HepG2 (cell line): Measurements from ENCODE around the gene PIKFYVE. TPM values are rescaled to one million over a fixed set of nuclear protein-coding genes. Genes with fewer than 3 reads are reported as not detected.

Experiments
- ATAC-seq: fragments of 200-7000 bp; cut with Tn5 transposase; 3 replicates; pipeline ENCODE4 v1.9.1; 2020; ENCODE audit warnings: mild to moderate bottlenecking, moderate library complexity
- BruUV-seq: library from RNA; stranded (reverse); fragments of 400-500 nt; replicated peaks from 2 replicates; lab custom pipeline; 2021; lab: Mats Ljungman, UMichigan
- CTCF ChIA-PET: fragments of 300-600 bp; formaldehyde crosslinking; extraction: SDS; loops from one replicate; lab custom pipeline; 2021; ENCODE audit warnings: low total read pairs, inconsistent platforms, low intra/inter-chr PET ratio; lab: Yijun Ruan, JAX
- POLR2A ChIA-PET: fragments of 350-600 bp; sonication (Branson Sonifier 250); formaldehyde crosslinking; loops from one replicate; lab custom pipeline; 2020; ENCODE audit warnings: antibody characterized with exemption, inconsistent platforms; lab: Yijun Ruan, JAX
- DNase-seq: peaks from one replicate; pipeline ENCODE4 v3.0.0-alpha.2; 2015; ENCODE audit warnings: low spot score
- FAIRE-seq: peaks from 3 replicates; lab custom pipeline; 2011; peaks lifted over from hg19 to GRCh38; lab: Jason Lieb, UNC
- H2AFZ ChIP-seq: one replicate; pipeline ENCODE4 v1.6.1; 2011; ENCODE audit warnings: low read length, inconsistent platforms
- H3K27ac ChIP-seq: fragments of 300-600 bp; 3 replicates; pipeline ENCODE4 v1.8.0; 2011; ENCODE audit warnings: mixed run types, mild to moderate bottlenecking, mixed read lengths, low read length, inconsistent platforms; ENCODE audit not compliant: insufficient read depth; ENCODE audit errors: extremely low read length
- H3K27me3 ChIP-seq, 2 experiments: fragments of 200-600 bp in 1 of 2; 2 replicates in 1 of 2; 3 replicates in 1 of 2; pipeline versions ENCODE4 v1.6.0 to v1.8.0; 2011; ENCODE audit warnings: low read length in 2 of 2, mild to moderate bottlenecking in 2 of 2, moderate library complexity in 2 of 2, inconsistent platforms in 1 of 2; ENCODE audit not compliant: insufficient read depth in 2 of 2, control insufficient read depth in 1 of 2
- H3K36me3 ChIP-seq, 2 experiments: fragments of 200-600 bp in 1 of 2; replicated peaks in 1 of 2; 2 replicates in 1 of 2; 3 replicates in 1 of 2; pipeline versions ENCODE4 v1.5.1 to v1.8.0; 2011; ENCODE audit warnings: low read length in 2 of 2, inconsistent platforms in 1 of 2; ENCODE audit not compliant: insufficient read depth in 2 of 2, control insufficient read depth in 1 of 2
- H3K4me1 ChIP-seq: 2 replicates; pipeline ENCODE4 v1.5.1; 2012; ENCODE audit warnings: low read length, inconsistent platforms; ENCODE audit not compliant: insufficient read depth
- H3K4me2 ChIP-seq: 2 replicates; pipeline ENCODE4 v1.6.0; 2011; ENCODE audit warnings: low read depth, low read length, inconsistent platforms
- H3K4me3 ChIP-seq, 3 experiments: fragments of 200-600 bp in 1 of 3; sonication (generic), shearing (Covaris generic) in 1 of 3; replicated peaks in 1 of 3; 2 replicates each; pipeline ENCODE4 v1.5.1; 2011 to 2016; ENCODE audit warnings: low read length in 3 of 3, inconsistent platforms in 2 of 3, low read depth in 2 of 3, mild to moderate bottlenecking in 2 of 3, control low read depth in 1 of 3, mixed read lengths in 1 of 3; ENCODE audit not compliant: insufficient read depth in 1 of 3
- H3K79me2 ChIP-seq: one replicate; pipeline ENCODE4 v1.6.1; 2011; ENCODE audit warnings: low read length, inconsistent platforms; ENCODE audit not compliant: insufficient read depth
- H3K9ac ChIP-seq: 2 replicates; pipeline ENCODE4 v1.6.0; 2011; ENCODE audit warnings: mild to moderate bottlenecking, low read depth, low read length, inconsistent platforms; ENCODE audit not compliant: insufficient read depth
- H3K9me3 ChIP-seq: 2 replicates; pipeline ENCODE4 v1.5.1; 2012; ENCODE audit warnings: mild to moderate bottlenecking, low read length
- H4K20me1 ChIP-seq: 2 replicates; pipeline ENCODE4 v1.6.0; 2011; ENCODE audit warnings: inconsistent platforms, mild to moderate bottlenecking, low read length, moderate library complexity; ENCODE audit not compliant: insufficient read depth
- DR1 ChIP-seq: sonication (generic); formaldehyde crosslinking; IDR thresholded peaks from 2 replicates; pipeline ENCODE4 v1.8.0; 2021; ENCODE audit warnings: mild to moderate bottlenecking, missing genetic modification reagents, inconsistent platforms
- MLLT10 ChIP-seq: sonication (generic); formaldehyde crosslinking; IDR thresholded peaks from 2 replicates; pipeline ENCODE4 v1.4.0; 2020; ENCODE audit warnings: missing genetic modification reagents
- WGBS: methylation state at CpG from one replicate; pipeline ENCODE4 v1.1.6; 2017; ENCODE audit warnings: low lambda C conversion rate; 5-methylcytosine and 5-hydroxymethylcytosine counted together
- in situ Hi-C: cut with HindIII; loops from 2 replicates; pipeline ENCODE4 v1.10.0; 2017; ENCODE audit warnings: low pct_unique_long_range_greater_than_20kb; ENCODE audit not compliant: extremely low pct_ligation_motif_present
- intact Hi-C: fragments of 100-400 bp; cut with micrococcal nuclease; formaldehyde crosslinking; loops from one replicate; pipeline ENCODE4 v1.10.0; 2022; ENCODE audit not compliant: unreplicated experiment
- polyA plus RNA-seq, 8 experiments: library from polyadenylated mRNA; depleted of rRNA in 3 of 8; stranded (reverse) in 7 of 8; unstranded in 1 of 8; fragments of >200 nt; fragmentation: Illumina TruSeq in 4 of 8; extraction: Trizol in 4 of 8; gene quantifications; 2 replicates each; pipeline versions ENCODE4 v1.2.1 to v1.2.3, GENCODE V29; 2011 to 2016; ENCODE audit warnings: low read depth in 4 of 8, missing spikeins in 1 of 8, mixed read lengths in 1 of 8; ENCODE audit not compliant: insufficient read depth in 1 of 8
- total RNA-seq, 5 experiments: library from RNA; depleted of rRNA; stranded (reverse); fragments of >200 nt; fragmentation: Illumina TruSeq; extraction: Trizol; gene quantifications; 2 replicates each; pipeline ENCODE4 v1.2.3, GENCODE V29; 2016; ENCODE audit warnings: low read depth in 1 of 5
- TF ChIP-seq, protein P1 (sequence below): sonication (generic); formaldehyde crosslinking; IDR thresholded peaks from 2 replicates; pipeline ENCODE4 v1.4.0; 2020; ENCODE audit warnings: mild to moderate bottlenecking, missing genetic modification reagents
- TF ChIP-seq, protein P2 (sequence below): sonication (generic); formaldehyde crosslinking; IDR thresholded peaks from 2 replicates; pipeline ENCODE4 v1.4.0; 2020; ENCODE audit warnings: missing genetic modification reagents
- TF ChIP-seq, protein P3 (sequence below): sonication (generic); formaldehyde crosslinking; IDR thresholded peaks from 2 replicates; pipeline ENCODE4 v1.4.0; 2020; ENCODE audit warnings: missing genetic modification reagents
- TF ChIP-seq, protein P4 (sequence below): sonication (generic); formaldehyde crosslinking; IDR thresholded peaks from 2 replicates; pipeline ENCODE4 v1.4.0; 2020; ENCODE audit warnings: low read depth, missing genetic modification reagents

PIKFYVE gene
- total and polyA plus RNA-seq, 2 of the 13 experiments (the other 11 are each of a cell fraction or from before 2014, with no cell fraction given): 20.2 to 21.7 TPM

DNA sequence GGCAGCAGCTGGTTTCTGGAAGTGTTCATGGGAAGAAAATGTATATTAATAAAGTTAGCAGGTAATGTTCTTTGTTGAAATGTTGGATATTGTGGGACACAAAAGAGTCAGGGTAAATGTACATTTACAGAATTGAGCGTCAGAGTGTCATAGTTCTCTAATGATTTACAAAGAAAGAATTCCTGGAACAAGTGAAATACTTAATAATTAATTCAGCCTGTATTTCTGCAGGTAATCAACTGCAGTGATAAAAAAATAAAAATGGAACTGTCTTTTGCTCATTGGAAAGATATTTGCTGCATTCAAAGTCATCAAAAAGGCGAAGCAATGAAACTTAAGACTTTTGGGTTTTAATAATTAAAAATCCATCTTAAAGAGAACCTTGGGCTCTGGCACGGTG lies 113.1 kb downstream of the PIKFYVE start:
- 24% methylated on average over 3 of the region's 3 CpGs for WGBS
- no peak for ATAC-seq
- no peak overlapping the region for H3K27ac ChIP-seq
- no peaks in the 10 kb centered on the region for H3K9me3 ChIP-seq
- in situ Hi-C loops (loop anchor here (25.0 kb wide), 1 partner anchor 1808 kb away; no protein-coding TSS in a partner anchor), intact Hi-C loops (no loop called here)
- H3K9ac ChIP-seq: no peak overlapping the region
- no peak overlapping the region for H2AFZ ChIP-seq
- no TSS peak for BruUV-seq
- POLR2A ChIA-PET: no interaction called here
- TF ChIP-seq, protein P1, sequence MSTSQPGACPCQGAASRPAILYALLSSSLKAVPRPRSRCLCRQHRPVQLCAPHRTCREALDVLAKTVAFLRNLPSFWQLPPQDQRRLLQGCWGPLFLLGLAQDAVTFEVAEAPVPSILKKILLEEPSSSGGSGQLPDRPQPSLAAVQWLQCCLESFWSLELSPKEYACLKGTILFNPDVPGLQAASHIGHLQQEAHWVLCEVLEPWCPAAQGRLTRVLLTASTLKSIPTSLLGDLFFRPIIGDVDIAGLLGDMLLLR (CRISPR knock-in tag): no peak
- TF ChIP-seq, all 625 proteins: peak for 0
- CTCF ChIA-PET: no interaction called here
- Histone ChIP-seq H3K27me3 (peaks cover 0 to 5% of the 10 kb centered on the region in 2 experiments; a peak in 1 of 5 replicates), H3K4me2 (no peak overlapping the region), H3K4me1 (no peaks in the 10 kb centered on the region), H4K20me1 (no peaks in the 10 kb centered on the region), H3K4me3 (no peak overlapping the region), H3K36me3 (no peaks in the 10 kb centered on the region), H3K79me2 (no peaks in the 10 kb centered on the region)
- DNase-seq: no peak
- no peak for FAIRE-seq

DNA sequence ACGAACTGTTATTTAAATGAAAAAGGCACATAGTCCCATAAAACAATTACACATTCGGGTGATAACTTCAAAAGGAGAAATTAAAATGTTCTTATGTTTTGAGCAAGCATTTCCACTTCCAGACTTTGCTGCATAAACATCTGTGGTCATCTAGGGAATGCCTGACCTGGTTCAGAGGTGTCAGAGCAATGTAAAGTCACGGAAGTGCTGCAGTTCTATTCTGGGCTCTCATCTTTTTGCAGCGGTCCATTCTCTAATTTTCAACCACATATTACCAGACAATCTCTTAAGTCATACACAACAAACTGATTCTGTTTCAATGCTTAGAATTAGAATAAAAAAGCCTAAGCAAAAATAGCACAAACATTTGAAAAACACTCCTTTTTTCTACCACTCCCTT lies 118.6 kb downstream of the PIKFYVE start:
- FAIRE-seq (no peak), ATAC-seq (no peak), DNase-seq (no peak)
- Histone ChIP-seq H2AFZ (no peak overlapping the region), H3K36me3 (no peaks in the 10 kb centered on the region), H3K4me3 (no peak overlapping the region), H3K27ac (no peak overlapping the region), H4K20me1 (no peaks in the 10 kb centered on the region), H3K9me3 (no peaks in the 10 kb centered on the region), H3K79me2 (no peaks in the 10 kb centered on the region), H3K27me3 (peaks cover 0 to 5% of the 10 kb centered on the region in 2 experiments; a peak in 1 of 5 replicates), H3K4me2 (no peak overlapping the region), H3K9ac (no peak overlapping the region), H3K4me1 (no peaks in the 10 kb centered on the region)
- CTCF ChIA-PET: no interaction called here
- POLR2A ChIA-PET: no interaction called here
- in situ Hi-C loops (loop anchor here (25.0 kb wide), 1 partner anchor 1803 kb away; no protein-coding TSS in a partner anchor), intact Hi-C loops (no loop called here)
- BruUV-seq: no TSS peak
- WGBS: 11% methylated on average over 4 of the region's 4 CpGs
- TF ChIP-seq, protein P2, sequence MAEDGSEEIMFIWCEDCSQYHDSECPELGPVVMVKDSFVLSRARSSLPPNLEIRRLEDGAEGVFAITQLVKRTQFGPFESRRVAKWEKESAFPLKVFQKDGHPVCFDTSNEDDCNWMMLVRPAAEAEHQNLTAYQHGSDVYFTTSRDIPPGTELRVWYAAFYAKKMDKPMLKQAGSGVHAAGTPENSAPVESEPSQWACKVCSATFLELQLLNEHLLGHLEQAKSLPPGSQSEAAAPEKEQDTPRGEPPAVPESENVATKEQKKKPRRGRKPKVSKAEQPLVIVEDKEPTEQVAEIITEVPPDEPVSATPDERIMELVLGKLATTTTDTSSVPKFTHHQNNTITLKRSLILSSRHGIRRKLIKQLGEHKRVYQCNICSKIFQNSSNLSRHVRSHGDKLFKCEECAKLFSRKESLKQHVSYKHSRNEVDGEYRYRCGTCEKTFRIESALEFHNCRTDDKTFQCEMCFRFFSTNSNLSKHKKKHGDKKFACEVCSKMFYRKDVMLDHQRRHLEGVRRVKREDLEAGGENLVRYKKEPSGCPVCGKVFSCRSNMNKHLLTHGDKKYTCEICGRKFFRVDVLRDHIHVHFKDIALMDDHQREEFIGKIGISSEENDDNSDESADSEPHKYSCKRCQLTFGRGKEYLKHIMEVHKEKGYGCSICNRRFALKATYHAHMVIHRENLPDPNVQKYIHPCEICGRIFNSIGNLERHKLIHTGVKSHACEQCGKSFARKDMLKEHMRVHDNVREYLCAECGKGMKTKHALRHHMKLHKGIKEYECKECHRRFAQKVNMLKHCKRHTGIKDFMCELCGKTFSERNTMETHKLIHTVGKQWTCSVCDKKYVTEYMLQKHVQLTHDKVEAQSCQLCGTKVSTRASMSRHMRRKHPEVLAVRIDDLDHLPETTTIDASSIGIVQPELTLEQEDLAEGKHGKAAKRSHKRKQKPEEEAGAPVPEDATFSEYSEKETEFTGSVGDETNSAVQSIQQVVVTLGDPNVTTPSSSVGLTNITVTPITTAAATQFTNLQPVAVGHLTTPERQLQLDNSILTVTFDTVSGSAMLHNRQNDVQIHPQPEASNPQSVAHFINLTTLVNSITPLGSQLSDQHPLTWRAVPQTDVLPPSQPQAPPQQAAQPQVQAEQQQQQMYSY (CRISPR knock-in tag): no peak
- TF ChIP-seq DR1 (CRISPR knock-in tag) (no peak), MLLT10 (CRISPR knock-in tag) (no peak)
- TF ChIP-seq, protein P3, sequence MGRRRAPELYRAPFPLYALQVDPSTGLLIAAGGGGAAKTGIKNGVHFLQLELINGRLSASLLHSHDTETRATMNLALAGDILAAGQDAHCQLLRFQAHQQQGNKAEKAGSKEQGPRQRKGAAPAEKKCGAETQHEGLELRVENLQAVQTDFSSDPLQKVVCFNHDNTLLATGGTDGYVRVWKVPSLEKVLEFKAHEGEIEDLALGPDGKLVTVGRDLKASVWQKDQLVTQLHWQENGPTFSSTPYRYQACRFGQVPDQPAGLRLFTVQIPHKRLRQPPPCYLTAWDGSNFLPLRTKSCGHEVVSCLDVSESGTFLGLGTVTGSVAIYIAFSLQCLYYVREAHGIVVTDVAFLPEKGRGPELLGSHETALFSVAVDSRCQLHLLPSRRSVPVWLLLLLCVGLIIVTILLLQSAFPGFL (CRISPR knock-in tag): no peak
- TF ChIP-seq, protein P4, sequence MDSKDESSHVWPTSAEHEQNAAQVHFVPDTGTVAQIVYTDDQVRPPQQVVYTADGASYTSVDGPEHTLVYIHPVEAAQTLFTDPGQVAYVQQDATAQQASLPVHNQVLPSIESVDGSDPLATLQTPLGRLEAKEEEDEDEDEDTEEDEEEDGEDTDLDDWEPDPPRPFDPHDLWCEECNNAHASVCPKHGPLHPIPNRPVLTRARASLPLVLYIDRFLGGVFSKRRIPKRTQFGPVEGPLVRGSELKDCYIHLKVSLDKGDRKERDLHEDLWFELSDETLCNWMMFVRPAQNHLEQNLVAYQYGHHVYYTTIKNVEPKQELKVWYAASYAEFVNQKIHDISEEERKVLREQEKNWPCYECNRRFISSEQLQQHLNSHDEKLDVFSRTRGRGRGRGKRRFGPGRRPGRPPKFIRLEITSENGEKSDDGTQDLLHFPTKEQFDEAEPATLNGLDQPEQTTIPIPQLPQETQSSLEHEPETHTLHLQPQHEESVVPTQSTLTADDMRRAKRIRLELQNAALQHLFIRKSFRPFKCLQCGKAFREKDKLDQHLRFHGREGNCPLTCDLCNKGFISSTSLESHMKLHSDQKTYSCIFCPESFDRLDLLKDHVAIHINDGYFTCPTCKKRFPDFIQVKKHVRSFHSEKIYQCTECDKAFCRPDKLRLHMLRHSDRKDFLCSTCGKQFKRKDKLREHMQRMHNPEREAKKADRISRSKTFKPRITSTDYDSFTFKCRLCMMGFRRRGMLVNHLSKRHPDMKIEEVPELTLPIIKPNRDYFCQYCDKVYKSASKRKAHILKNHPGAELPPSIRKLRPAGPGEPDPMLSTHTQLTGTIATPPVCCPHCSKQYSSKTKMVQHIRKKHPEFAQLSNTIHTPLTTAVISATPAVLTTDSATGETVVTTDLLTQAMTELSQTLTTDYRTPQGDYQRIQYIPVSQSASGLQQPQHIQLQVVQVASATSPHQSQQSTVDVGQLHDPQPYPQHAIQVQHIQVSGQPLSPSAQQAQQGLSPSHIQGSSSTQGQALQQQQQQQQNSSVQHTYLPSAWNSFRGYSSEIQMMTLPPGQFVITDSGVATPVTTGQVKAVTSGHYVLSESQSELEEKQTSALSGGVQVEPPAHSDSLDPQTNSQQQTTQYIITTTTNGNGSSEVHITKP: no peak
